Peyer's patch (tissue), 4 donors: ENCODE results near the gene GPX4. TPM values are rescaled to one million over a fixed set of nuclear protein-coding genes. Genes with fewer than 3 reads are reported as not detected.

ENCODE experiments used
- DNase-seq, 3 donors: peaks; one replicate each; pipeline ENCODE4 v3.0.0-alpha.2; 2017 to 2019
- H3K27ac ChIP-seq, 4 donors: fragments of 200-600 bp; sonication (generic); one replicate each; pipeline ENCODE4 v1.5.1; 2016 to 2019
- H3K27me3 ChIP-seq, 2 donors: fragments of 200-600 bp; sonication (generic); one replicate each; pipeline ENCODE4 v1.5.1; 2019
- H3K36me3 ChIP-seq, 3 donors: fragments of 200-600 bp; sonication (generic); one replicate each; pipeline ENCODE4 v1.5.1; 2016 to 2019
- H3K4me1 ChIP-seq, 4 donors: fragments of 200-600 bp; sonication (generic); one replicate each; pipeline ENCODE4 v1.5.1; 2016 to 2019
- H3K4me3 ChIP-seq, 4 donors: fragments of 200-600 bp; sonication (generic); 1 replicate in 3 of 4; 2 replicates in 1 of 4; pipeline ENCODE4 v1.5.1; 2016 to 2019; ENCODE audit warnings: mild to moderate bottlenecking in 1 of 4
- H3K9me3 ChIP-seq, 4 donors: fragments of 200-600 bp; sonication (generic); one replicate each; pipeline ENCODE4 v1.5.1; 2016 to 2019; ENCODE audit warnings: mild to moderate bottlenecking in 1 of 4
- POLR2A ChIP-seq, 2 donors: fragments of 450-650 bp; IDR thresholded peaks; one replicate each; pipeline ENCODE4 v1.5.1; 2017; ENCODE audit warnings: antibody characterized with exemption in 2 of 2, mild to moderate bottlenecking in 2 of 2, moderate library complexity in 2 of 2
- total RNA-seq, 4 donors: library from RNA; depleted of rRNA; stranded (reverse); fragments of >200 nt; gene quantifications; one replicate each; pipeline ENCODE4 v1.1.0, GENCODE V29; 2016
- TF ChIP-seq, protein P1 (sequence below), 6 experiments: fragments of 450-650 bp in 4 of 6; fragments of 200-600 bp in 2 of 6; sonication (generic) in 1 of 6; IDR thresholded peaks; one replicate each; pipeline ENCODE4 v1.5.1; 2017 to 2019; ENCODE audit warnings: antibody characterized with exemption in 6 of 6, mild to moderate bottlenecking in 3 of 6, moderate library complexity in 1 of 6

The GPX4 gene
- total RNA-seq, 4 donors from 2014 or later = 258 to 493 (median 326) TPM

DNA sequence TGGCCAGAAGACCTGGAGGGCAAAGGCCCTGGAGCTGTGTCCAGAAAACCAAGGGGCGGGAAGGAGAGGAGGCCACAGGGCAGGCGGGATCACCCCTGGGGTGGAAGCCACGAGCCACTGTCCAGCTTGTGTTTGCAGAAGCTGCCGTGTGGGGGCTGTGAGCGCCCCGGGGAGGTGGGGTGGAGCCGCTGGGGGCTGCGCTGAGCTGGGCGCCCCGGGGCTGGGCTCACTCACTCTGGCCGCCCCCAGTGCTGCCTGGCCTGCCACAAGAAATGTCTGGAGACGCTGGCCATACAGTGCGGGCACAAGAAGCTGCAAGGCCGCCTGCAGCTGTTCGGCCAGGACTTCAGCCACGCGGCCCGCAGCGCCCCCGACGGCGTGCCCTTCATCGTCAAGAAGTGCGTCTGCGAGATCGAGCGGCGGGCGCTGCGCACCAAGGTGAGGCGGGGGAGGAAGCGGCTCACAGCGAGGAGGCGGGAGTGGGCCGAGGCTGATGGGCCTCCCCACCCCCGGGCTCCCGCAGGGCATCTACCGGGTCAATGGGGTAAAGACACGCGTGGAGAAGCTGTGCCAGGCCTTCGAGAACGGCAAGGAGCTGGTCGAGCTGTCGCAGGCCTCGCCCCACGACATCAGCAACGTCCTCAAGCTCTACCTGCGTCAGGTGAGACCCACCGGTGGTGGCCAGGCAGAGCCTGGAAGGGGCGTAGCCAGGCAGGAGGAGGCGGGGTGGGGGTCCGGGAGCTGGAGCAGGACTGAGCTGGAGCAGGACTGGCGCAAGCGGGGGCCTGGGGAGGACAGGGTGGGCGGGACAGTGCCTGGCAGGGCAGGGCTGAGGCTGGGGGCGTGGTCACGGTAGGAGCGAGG, 22.3 kb upstream of the GPX4 start:
- Histone ChIP-seq H3K27ac (peak overlapping the region; percentile 55 to 87 (median 61)), H3K9me3 (no peaks in the 10 kb centered on the region), H3K4me1 (peaks cover 0 to 57% (median 24%) of the 10 kb centered on the region in 4 donors), H3K27me3 (no peaks in the 10 kb centered on the region), H3K4me3 (peak overlapping the region in 2 of 4 donors; percentile 33 to 35), H3K36me3 (peaks cover 0 to 31% (median 0%) of the 10 kb centered on the region in 3 donors)
- DNase-seq = no peak
- TF ChIP-seq, protein P1, sequence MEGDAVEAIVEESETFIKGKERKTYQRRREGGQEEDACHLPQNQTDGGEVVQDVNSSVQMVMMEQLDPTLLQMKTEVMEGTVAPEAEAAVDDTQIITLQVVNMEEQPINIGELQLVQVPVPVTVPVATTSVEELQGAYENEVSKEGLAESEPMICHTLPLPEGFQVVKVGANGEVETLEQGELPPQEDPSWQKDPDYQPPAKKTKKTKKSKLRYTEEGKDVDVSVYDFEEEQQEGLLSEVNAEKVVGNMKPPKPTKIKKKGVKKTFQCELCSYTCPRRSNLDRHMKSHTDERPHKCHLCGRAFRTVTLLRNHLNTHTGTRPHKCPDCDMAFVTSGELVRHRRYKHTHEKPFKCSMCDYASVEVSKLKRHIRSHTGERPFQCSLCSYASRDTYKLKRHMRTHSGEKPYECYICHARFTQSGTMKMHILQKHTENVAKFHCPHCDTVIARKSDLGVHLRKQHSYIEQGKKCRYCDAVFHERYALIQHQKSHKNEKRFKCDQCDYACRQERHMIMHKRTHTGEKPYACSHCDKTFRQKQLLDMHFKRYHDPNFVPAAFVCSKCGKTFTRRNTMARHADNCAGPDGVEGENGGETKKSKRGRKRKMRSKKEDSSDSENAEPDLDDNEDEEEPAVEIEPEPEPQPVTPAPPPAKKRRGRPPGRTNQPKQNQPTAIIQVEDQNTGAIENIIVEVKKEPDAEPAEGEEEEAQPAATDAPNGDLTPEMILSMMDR (IDR thresholded peaks at IDR 0.05) = no peak
- no peak for TF ChIP-seq POLR2A (IDR thresholded peaks at IDR 0.05)

DNA sequence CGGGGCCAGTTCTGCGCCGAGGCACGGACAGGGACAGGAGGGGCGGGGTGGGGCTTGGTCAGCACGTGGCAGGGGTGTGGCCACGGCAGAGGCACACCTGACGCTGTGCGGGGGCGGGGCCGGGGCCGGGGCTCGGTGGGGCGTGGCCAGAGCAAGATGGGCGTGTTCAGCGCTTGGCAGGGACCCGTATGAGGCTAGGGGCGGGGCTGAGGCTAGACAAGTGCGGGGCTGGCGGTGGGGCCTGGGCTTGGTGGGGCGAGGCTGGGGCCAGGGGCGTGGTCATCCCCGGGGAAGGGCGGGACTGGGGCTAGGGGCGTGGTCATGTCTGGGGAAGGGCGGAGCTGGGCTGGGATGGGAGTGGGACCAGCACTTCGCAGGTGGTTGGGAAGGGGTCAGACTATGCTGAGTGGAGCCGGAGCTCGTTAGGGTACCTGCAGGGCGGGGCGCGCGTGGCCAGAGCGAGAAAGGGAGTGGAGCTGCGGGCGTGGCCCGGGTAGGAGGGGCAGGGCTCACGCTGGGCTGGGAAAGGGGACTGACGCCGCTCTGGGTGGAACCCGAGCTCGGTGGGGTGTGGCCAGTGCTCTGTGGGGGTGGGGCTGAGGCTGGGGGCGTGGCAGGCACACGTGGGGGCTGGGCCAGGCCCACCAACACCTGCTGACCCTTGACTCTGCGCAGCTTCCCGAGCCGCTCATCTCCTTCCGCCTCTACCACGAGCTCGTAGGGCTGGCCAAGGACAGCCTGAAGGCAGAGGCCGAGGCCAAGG, 21.4 kb upstream of the GPX4 start:
- DNase-seq = peak; percentile 84 to 99 (median 96)

GRCh38 chr19:1082928-1083816, 20.6 kb upstream of the GPX4 start:
- Histone ChIP-seq H3K36me3 (peaks cover 0 to 40% (median 0%) of the 10 kb centered on the region in 3 donors), H3K27me3 (no peaks in the 10 kb centered on the region), H3K4me1 (peaks cover 0 to 45% (median 27%) of the 10 kb centered on the region in 4 donors), H3K27ac (peak overlapping the region; percentile 55 to 87 (median 70)), H3K9me3 (no peaks in the 10 kb centered on the region), H3K4me3 (peak overlapping the region in 3 of 4 donors; percentile 14 to 59 (median 56))
- TF ChIP-seq POLR2A (IDR thresholded peaks at IDR 0.05) = no peak
- TF ChIP-seq, protein P1 (IDR thresholded peaks at IDR 0.05) = no peak
- DNase-seq = no peak

More for the DNA sequence above, 21.4 kb upstream of the GPX4 start:
- peaks cover 0 to 49% (median 25%) of the 10 kb centered on the region in 4 donors for H3K4me1 ChIP-seq
- no peaks in the 10 kb centered on the region for H3K9me3 ChIP-seq
- TF ChIP-seq POLR2A (IDR thresholded peaks at IDR 0.05) = peak in 1 of 2 donors; percentile 69
- TF ChIP-seq, protein P1 (IDR thresholded peaks at IDR 0.05) = no peak
- H3K27me3 ChIP-seq = no peaks in the 10 kb centered on the region
- peaks cover 0 to 37% (median 0%) of the 10 kb centered on the region in 3 donors for H3K36me3 ChIP-seq
- peak overlapping the region; percentile 55 to 87 (median 70) for H3K27ac ChIP-seq
- H3K4me3 ChIP-seq = peak overlapping the region in 3 of 4 donors; percentile 14 to 59 (median 56)

GRCh38 chr19:1084024-1084868, 19.5 kb upstream of the GPX4 start:
- Histone ChIP-seq H3K27ac (peak overlapping the region in 1 of 4 donors; percentile 32), H3K36me3 (peaks cover 0 to 50% (median 0%) of the 10 kb centered on the region in 3 donors)

More at GRCh38 chr19:1084024-1084868, 19.5 kb upstream of the GPX4 start:
- Histone ChIP-seq H3K9me3 (no peaks in the 10 kb centered on the region), H3K27me3 (no peaks in the 10 kb centered on the region), H3K4me3 (no peak overlapping the region), H3K4me1 (peaks cover 0 to 43% (median 38%) of the 10 kb centered on the region in 4 donors)
- no peak for DNase-seq
- TF ChIP-seq POLR2A (IDR thresholded peaks at IDR 0.05) = no peak
- TF ChIP-seq, protein P1 (IDR thresholded peaks at IDR 0.05) = no peak
